Measurements from ENCODE around the gene PRCD. TPM values are rescaled to one million over a fixed set of nuclear protein-coding genes. Genes with fewer than 3 reads are reported as not detected.

Gene PRCD
- total RNA-seq, 4 donors from 2014 or later: 0.26 to 13.4 (median 0.69) TPM; not detected in 1

GRCh38 chr17:76545918-76546555 is 6.2 kb downstream of the PRCD start:
- no peaks in the 10 kb centered on the region for H3K9me3 ChIP-seq
- H3K4me3 ChIP-seq: no peak overlapping the region
- intact Hi-C loops (cut with DNase I; ENCODE audit: low total_unique reads): no loop called here
- TF ChIP-seq CTCF (IDR thresholded peaks at IDR 0.05): no peak
- TF ChIP-seq POLR2A (IDR thresholded peaks at IDR 0.05): no peak
- DNase-seq: no peak
- H3K4me1 ChIP-seq: peaks cover 0 to 3% of the 10 kb centered on the region in 2 donors
- no peaks in the 10 kb centered on the region for H3K36me3 ChIP-seq
- no peaks in the 10 kb centered on the region for H3K27me3 ChIP-seq
- no peak overlapping the region for H3K27ac ChIP-seq

GRCh38 chr17:76546556-76547182 is 6.8 kb downstream of the PRCD start:
- Histone ChIP-seq H3K9me3 (no peaks in the 10 kb centered on the region), H3K27ac (peak overlapping the region in 1 of 2 donors; percentile 12), H3K36me3 (no peaks in the 10 kb centered on the region), H3K27me3 (no peaks in the 10 kb centered on the region), H3K4me1 (peaks cover 0 to 3% of the 10 kb centered on the region in 2 donors), H3K4me3 (no peak overlapping the region)
- no peak for TF ChIP-seq CTCF (IDR thresholded peaks at IDR 0.05)
- TF ChIP-seq POLR2A (IDR thresholded peaks at IDR 0.05): no peak
- DNase-seq: no peak
- intact Hi-C loops (cut with DNase I; ENCODE audit: low total_unique reads): no loop called here

GRCh38 chr17:76547183-76547641 is 7.4 kb downstream of the PRCD start:
- no peaks in the 10 kb centered on the region for H3K9me3 ChIP-seq
- H3K4me3 ChIP-seq: no peak overlapping the region
- intact Hi-C loops (cut with DNase I; ENCODE audit: low total_unique reads): no loop called here
- peak overlapping the region in 1 of 2 donors; percentile 12 for H3K27ac ChIP-seq
- peaks cover 0 to 3% of the 10 kb centered on the region in 2 donors for H3K4me1 ChIP-seq
- no peaks in the 10 kb centered on the region for H3K27me3 ChIP-seq
- TF ChIP-seq CTCF (IDR thresholded peaks at IDR 0.05) (peak; percentile 70 to 78 (median 74)), POLR2A (IDR thresholded peaks at IDR 0.05) (no peak)
- H3K36me3 ChIP-seq: no peaks in the 10 kb centered on the region
- DNase-seq: peak; percentile 57 to 77

- Histone ChIP-seq H3K9me3 (no peaks in the 10 kb centered on the region), H3K4me3 (no peak overlapping the region), H3K36me3 (no peaks in the 10 kb centered on the region), H3K27me3 (no peaks in the 10 kb centered on the region), H3K4me1 (peaks cover 0 to 3% of the 10 kb centered on the region in 2 donors), H3K27ac (no peak overlapping the region)
- intact Hi-C loops (cut with DNase I; ENCODE audit: low total_unique reads): no loop called here
- DNase-seq: no peak
- TF ChIP-seq POLR2A (IDR thresholded peaks at IDR 0.05) (no peak), CTCF (IDR thresholded peaks at IDR 0.05) (no peak)
These were observed 7.9 kb downstream of the PRCD start for GRCh38 chr17:76547642-76548202.
